LNCAP (cell line): ENCODE data around the gene NRP2.

Experiments
- CTCF ChIP-seq: fragments of 450-650 bp; IDR thresholded peaks from 2 replicates; pipeline ENCODE4 v1.5.1; 2017; ENCODE audit warnings: mild to moderate bottlenecking

NRP2 gene

DNA sequence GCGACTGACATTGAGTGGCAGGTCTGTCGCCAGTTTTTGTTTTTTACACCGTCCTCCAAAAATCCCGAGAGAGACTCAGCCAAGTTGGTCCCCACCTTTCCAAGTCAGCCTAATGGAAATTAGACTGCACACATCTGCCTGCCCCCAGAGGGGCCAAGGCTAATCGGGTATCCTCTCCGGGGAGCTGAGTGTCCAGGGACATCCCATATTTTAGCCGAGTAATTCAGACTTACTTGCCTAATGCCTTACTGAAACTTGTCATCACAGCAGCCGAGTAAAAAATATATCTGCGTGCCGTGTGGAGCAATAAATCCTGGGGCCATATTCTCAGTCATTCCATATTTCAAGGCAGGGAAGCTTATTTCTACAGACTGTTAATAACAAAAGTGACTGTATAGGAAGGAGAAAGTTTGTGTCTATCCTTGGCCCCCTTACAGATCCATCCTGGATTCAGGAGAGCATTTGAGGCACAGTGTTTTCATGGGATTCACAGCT lies 38.9 kb upstream of the NRP2 start:
- no peak for TF ChIP-seq CTCF

- no peak for TF ChIP-seq CTCF
These were observed 38.3 kb upstream of the NRP2 start for GRCh38 chr2:205644018-205644417.

- TF ChIP-seq CTCF = no peak
These were observed 35.6 kb upstream of the NRP2 start for GRCh38 chr2:205646680-205647079.

- no peak for TF ChIP-seq CTCF
These were observed 31.9 kb upstream of the NRP2 start for GRCh38 chr2:205650450-205650849.

GRCh38 chr2:205650931-205651330 lies 31.4 kb upstream of the NRP2 start:
- no peak for TF ChIP-seq CTCF

DNA sequence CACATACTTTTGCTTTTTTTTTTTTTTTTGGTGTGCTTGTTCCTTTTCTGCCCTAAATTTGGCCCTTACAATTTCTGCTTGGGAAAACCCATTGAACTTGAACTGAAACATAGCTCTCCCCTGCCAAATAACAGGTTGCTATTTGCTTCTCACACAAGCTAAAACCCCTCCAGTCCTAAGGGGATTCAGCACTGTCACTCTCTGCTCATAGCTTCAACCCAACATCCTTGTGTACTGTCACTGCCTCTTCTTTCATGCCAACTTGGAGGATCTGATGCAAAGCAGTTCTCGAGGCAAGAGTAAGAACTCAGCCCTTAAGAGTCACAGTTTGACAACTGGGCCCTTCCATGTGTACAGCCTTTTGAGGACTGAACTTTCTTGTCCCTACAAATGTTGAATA lies 30.6 kb upstream of the NRP2 start:
- no peak for TF ChIP-seq CTCF

DNA sequence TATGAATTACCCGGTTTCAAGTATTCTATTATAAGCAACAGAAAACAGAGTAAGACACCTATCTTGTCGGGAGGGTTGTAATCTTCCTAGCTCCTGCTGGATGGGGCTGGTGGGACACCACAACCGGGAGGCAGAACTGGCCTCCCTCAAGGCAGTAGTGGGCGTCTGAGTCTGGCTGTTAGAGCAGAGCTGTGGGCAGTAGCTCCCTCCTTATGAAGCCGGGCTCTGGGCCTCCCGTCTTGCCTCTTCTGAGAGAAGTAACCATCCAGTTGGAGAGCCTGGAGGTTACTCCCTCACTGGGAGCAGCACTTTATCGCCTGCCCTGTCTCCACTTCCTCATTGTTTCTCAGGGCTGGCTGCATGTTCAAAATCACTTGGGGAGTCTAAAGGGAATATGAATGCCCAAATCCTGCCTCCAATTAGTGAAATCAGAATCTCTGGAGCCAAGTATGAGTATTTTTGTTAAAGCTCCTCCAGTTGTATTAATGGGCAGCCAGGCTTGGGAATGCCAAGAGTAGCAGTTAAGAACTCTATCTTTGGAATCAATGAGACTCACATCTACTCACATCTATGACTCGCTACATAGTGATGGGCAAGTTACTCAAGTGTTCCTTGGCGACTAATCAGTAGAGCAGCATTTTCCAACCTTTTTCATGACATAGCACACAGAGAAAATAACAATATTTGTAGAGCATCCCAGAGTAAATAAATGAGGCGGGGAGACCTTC lies 27.3 kb upstream of the NRP2 start:
- TF ChIP-seq CTCF = no peak
